ENCODE results near the gene HSF2. TPM values are rescaled to one million over a fixed set of nuclear protein-coding genes. Genes with fewer than 3 reads are reported as not detected.

The HSF2 gene
- total RNA-seq, 2 experiments from 2014 or later: 41.8 to 47.6 TPM

GRCh38 chr6:122367171-122367570, 32.3 kb upstream of the HSF2 start:
- Mint-ChIP-seq H3K4me3 (no peak overlapping the region), H3K4me1 (ENCODE audit: low read depth) (no peaks in the 10 kb centered on the region), H3K27me3 (peaks cover 10% of the 10 kb centered on the region), H3K36me3 (ENCODE audit: low read depth) (no peaks in the 10 kb centered on the region), H3K9me3 (no peaks in the 10 kb centered on the region), H3K27ac (no peak overlapping the region)
- TF ChIP-seq CTCF (IDR thresholded peaks at IDR 0.05): no peak
- H3K4me1 ChIP-seq (ENCODE audit: insufficient read depth, low read length): no peaks in the 10 kb centered on the region
- DNase-seq (no peak), ATAC-seq (ENCODE audit: poor library complexity) (no peak)
- intact Hi-C loops (cut with DNase I, micrococcal nuclease): no loop called here
- no peak overlapping the region for H3K27ac ChIP-seq (ENCODE audit: low read depth in 1 of 2, low read length in 2 of 2)
- H3K36me3 ChIP-seq (ENCODE audit: insufficient read depth, low read length): no peaks in the 10 kb centered on the region
- no peak overlapping the region for H3K4me3 ChIP-seq (ENCODE audit: low read length)
- no peaks in the 10 kb centered on the region for H3K27me3 ChIP-seq (ENCODE audit: control insufficient read depth in 1 of 2, insufficient read depth in 2 of 2, low read length in 2 of 2)
- ChIA-PET POLR2A (no interaction called here), CTCF (interaction anchor here (1.4 kb wide), 1 partner anchor 163 kb away, joined by 3 read pairs; no protein-coding TSS in a partner anchor)
- H3K9me3 ChIP-seq (ENCODE audit: control insufficient read depth in 1 of 2, insufficient read depth in 1 of 2, low read length in 2 of 2): no peaks in the 10 kb centered on the region

GRCh38 chr6:122369536-122369935, 29.9 kb upstream of the HSF2 start:
- ATAC-seq (ENCODE audit: poor library complexity): no peak
- Histone ChIP-seq H3K27me3 (ENCODE audit: control insufficient read depth in 1 of 2, insufficient read depth in 2 of 2, low read length in 2 of 2) (no peaks in the 10 kb centered on the region), H3K4me1 (ENCODE audit: insufficient read depth, low read length) (no peaks in the 10 kb centered on the region), H3K9me3 (ENCODE audit: control insufficient read depth in 1 of 2, insufficient read depth in 1 of 2, low read length in 2 of 2) (no peaks in the 10 kb centered on the region), H3K27ac (ENCODE audit: low read depth in 1 of 2, low read length in 2 of 2) (no peak overlapping the region), H3K4me3 (ENCODE audit: low read length) (no peak overlapping the region), H3K36me3 (ENCODE audit: insufficient read depth, low read length) (no peaks in the 10 kb centered on the region)
- no peak for DNase-seq
- H3K27ac Mint-ChIP-seq: no peak overlapping the region
- H3K4me3 Mint-ChIP-seq: no peak overlapping the region
- ChIA-PET CTCF (no interaction called here), POLR2A (no interaction called here)
- TF ChIP-seq CTCF (IDR thresholded peaks at IDR 0.05): no peak
- intact Hi-C loops (cut with DNase I, micrococcal nuclease): no loop called here
- H3K4me1 Mint-ChIP-seq (ENCODE audit: low read depth): no peaks in the 10 kb centered on the region
- H3K36me3 Mint-ChIP-seq (ENCODE audit: low read depth): no peaks in the 10 kb centered on the region
- H3K27me3 Mint-ChIP-seq: peaks cover 12% of the 10 kb centered on the region
- H3K9me3 Mint-ChIP-seq: no peaks in the 10 kb centered on the region

- no peaks in the 10 kb centered on the region for H3K9me3 ChIP-seq (ENCODE audit: control insufficient read depth in 1 of 2, insufficient read depth in 1 of 2, low read length in 2 of 2)
- DNase-seq: no peak
- no peak overlapping the region for H3K4me3 ChIP-seq (ENCODE audit: low read length)
- CTCF ChIA-PET: interaction anchor here (1.0 kb wide), 1 partner anchor 9 kb away, joined by 3 read pairs; no protein-coding TSS in a partner anchor
- no peaks in the 10 kb centered on the region for H3K27me3 ChIP-seq (ENCODE audit: control insufficient read depth in 1 of 2, insufficient read depth in 2 of 2, low read length in 2 of 2)
- no peak for ATAC-seq (ENCODE audit: poor library complexity)
- no peak for TF ChIP-seq CTCF (IDR thresholded peaks at IDR 0.05)
- H3K4me1 ChIP-seq (ENCODE audit: insufficient read depth, low read length): no peaks in the 10 kb centered on the region
- Mint-ChIP-seq H3K27me3 (peaks cover 16% of the 10 kb centered on the region), H3K36me3 (ENCODE audit: low read depth) (no peaks in the 10 kb centered on the region), H3K4me1 (ENCODE audit: low read depth) (no peaks in the 10 kb centered on the region), H3K4me3 (no peak overlapping the region), H3K27ac (no peak overlapping the region), H3K9me3 (no peaks in the 10 kb centered on the region)
- POLR2A ChIA-PET: no interaction called here
- intact Hi-C loops (cut with DNase I, micrococcal nuclease): no loop called here
- H3K36me3 ChIP-seq (ENCODE audit: insufficient read depth, low read length): no peaks in the 10 kb centered on the region
- no peak overlapping the region for H3K27ac ChIP-seq (ENCODE audit: low read depth in 1 of 2, low read length in 2 of 2)
These were observed 26.8 kb upstream of the HSF2 start for GRCh38 chr6:122372647-122373046.
